GM23338 (cell line): Measurements from ENCODE around the gene ITGB7. TPM values are rescaled to one million over a fixed set of nuclear protein-coding genes. Genes with fewer than 3 reads are reported as not detected.

Experiments used
- ATAC-seq: fragments of 200-7000 bp; cut with Tn5 transposase; 3 replicates; pipeline ENCODE4 v1.9.1; 2020
- DNase-seq: peaks from one replicate; pipeline ENCODE4 v3.0.0-alpha.2; 2015; ENCODE audit warnings: low spot score
- H2AFZ ChIP-seq: fragments of 200-600 bp; sonication (generic); 2 replicates; pipeline ENCODE4 v1.8.0; 2016; ENCODE audit warnings: antibody characterized with exemption, mild to moderate bottlenecking, moderate library complexity
- H3F3A ChIP-seq: fragments of 200-600 bp; sonication (generic); replicated peaks from 2 replicates; pipeline ENCODE4 v1.8.0; 2017; ENCODE audit warnings: antibody characterized with exemption, mixed run types, low read depth
- H3K27ac ChIP-seq: fragments of 200-600 bp; sonication (generic); 2 replicates; pipeline ENCODE4 v1.6.1; 2016; ENCODE audit warnings: low read depth
- H3K27me3 ChIP-seq: fragments of 200-600 bp; sonication (generic); 2 replicates; pipeline ENCODE4 v1.8.0; 2016; ENCODE audit warnings: mild to moderate bottlenecking, mixed run types, moderate library complexity; ENCODE audit not compliant: insufficient read depth
- H3K36me3 ChIP-seq: fragments of 200-600 bp; sonication (generic); 2 replicates; pipeline ENCODE4 v1.8.0; 2016; ENCODE audit warnings: mild to moderate bottlenecking; ENCODE audit not compliant: insufficient read depth
- H3K4me1 ChIP-seq: fragments of 200-600 bp; sonication (generic); 2 replicates; pipeline ENCODE4 v1.8.0; 2016; ENCODE audit warnings: mild to moderate bottlenecking, moderate library complexity; ENCODE audit not compliant: insufficient read depth
- H3K4me2 ChIP-seq: fragments of 200-600 bp; sonication (generic); 2 replicates; pipeline ENCODE4 v1.7.1; 2017; ENCODE audit warnings: mixed run types
- H3K4me3 ChIP-seq: fragments of 200-600 bp; sonication (generic); 2 replicates; pipeline ENCODE4 v1.6.1; 2016; ENCODE audit warnings: mixed run types
- H3K79me2 ChIP-seq: fragments of 200-600 bp; sonication (generic); replicated peaks from 2 replicates; pipeline ENCODE4 v1.8.0; 2017; ENCODE audit warnings: mild to moderate bottlenecking; ENCODE audit not compliant: insufficient read depth
- H3K9me2 ChIP-seq: fragments of 200-600 bp; sonication (generic); 2 replicates; pipeline ENCODE4 v1.8.0; 2017; ENCODE audit not compliant: insufficient read depth
- H4K20me1 ChIP-seq: fragments of 200-600 bp; sonication (generic); replicated peaks from 2 replicates; pipeline ENCODE4 v1.8.0; 2017; ENCODE audit warnings: mild to moderate bottlenecking; ENCODE audit not compliant: insufficient read depth
- H3K27ac Mint-ChIP-seq: 2 replicates; pipeline ENCODE4 v1.8.0; 2020; ENCODE audit warnings: inconsistent platforms, mild to moderate bottlenecking, moderate library complexity, mixed read lengths
- H3K27me3 Mint-ChIP-seq: 3 replicates; pipeline ENCODE4 v1.8.0; 2022; ENCODE audit warnings: low read depth, mild to moderate bottlenecking, moderate library complexity, mixed read lengths, inconsistent platforms; ENCODE audit not compliant: insufficient read depth, poor library complexity
- H3K36me3 Mint-ChIP-seq: 3 replicates; pipeline ENCODE4 v1.8.0; 2021; ENCODE audit warnings: low read depth, mild to moderate bottlenecking, inconsistent platforms, moderate library complexity, mixed read lengths
- H3K4me1 Mint-ChIP-seq: 3 replicates; pipeline ENCODE4 v1.8.0; 2020; ENCODE audit warnings: mild to moderate bottlenecking, inconsistent platforms, mixed read lengths
- H3K4me3 Mint-ChIP-seq: 3 replicates; pipeline ENCODE4 v1.8.0; 2021; ENCODE audit warnings: moderate library complexity, mild to moderate bottlenecking, inconsistent platforms, mixed read lengths
- H3K9me3 Mint-ChIP-seq: 3 replicates; pipeline ENCODE4 v1.8.0; 2020; ENCODE audit warnings: moderate library complexity, mild to moderate bottlenecking, inconsistent platforms, mixed read lengths
- CREB1 ChIP-seq: fragments of 250-450 bp; sonication (Bioruptor Pico); IDR thresholded peaks from 2 replicates; pipeline ENCODE4 v1.5.0; 2020; ENCODE audit warnings: low read depth, mild to moderate bottlenecking, moderate library complexity
- EZH2 ChIP-seq: fragments of 200-600 bp; sonication (generic); IDR thresholded peaks from one replicate; pipeline ENCODE4 v1.8.0; 2017; ENCODE audit warnings: antibody characterized with exemption, mild to moderate bottlenecking, low read depth; ENCODE audit not compliant: unreplicated experiment
- EZH2phosphoT487 ChIP-seq: fragments of 200-600 bp; sonication (generic); IDR thresholded peaks from one replicate; pipeline ENCODE4 v1.8.1; 2018; ENCODE audit warnings: antibody characterized with exemption; ENCODE audit not compliant: unreplicated experiment
- JUNB ChIP-seq: IDR thresholded peaks from one replicate; pipeline ENCODE4 v1.6.1; 2016; ENCODE audit warnings: antibody characterized with exemption; ENCODE audit not compliant: unreplicated experiment
- NANOG ChIP-seq: IDR thresholded peaks from 2 replicates; pipeline ENCODE4 v1.6.1; 2016; ENCODE audit warnings: antibody characterized with exemption, borderline replicate concordance
- POLR2AphosphoS5 ChIP-seq: IDR thresholded peaks from 2 replicates; pipeline ENCODE4 v1.6.1; 2016; ENCODE audit warnings: antibody characterized with exemption, low read depth
- STAT1 ChIP-seq: IDR thresholded peaks from one replicate; pipeline ENCODE4 v1.6.1; 2016; ENCODE audit warnings: antibody characterized with exemption; ENCODE audit not compliant: unreplicated experiment
- ZNF114 ChIP-seq: fragments of 250-450 bp; sonication (Bioruptor Pico); IDR thresholded peaks from 2 replicates; pipeline ENCODE4 v1.5.0; 2020; ENCODE audit warnings: mild to moderate bottlenecking, moderate library complexity
- ZNF331 ChIP-seq: fragments of 250-450 bp; sonication (Bioruptor Pico); IDR thresholded peaks from 2 replicates; pipeline ENCODE4 v1.5.0; 2020; ENCODE audit warnings: low read depth, mild to moderate bottlenecking, moderate library complexity
- polyA plus RNA-seq: library from polyadenylated mRNA; unstranded; fragments of >200 nt; fragmentation: Nextera tagmentation; extraction: Ambion mirVana; gene quantifications from 2 replicates; pipeline ENCODE4 v1.2.1, GENCODE V29; 2016
- total RNA-seq: library from RNA; depleted of rRNA; stranded (reverse); fragments of >200 nt; shearing (Covaris generic); gene quantifications from 2 replicates; pipeline ENCODE4 v1.2.3, GENCODE V29; 2014
- TF ChIP-seq, protein P1 (sequence below): IDR thresholded peaks from 2 replicates; pipeline ENCODE4 v1.6.1; 2016; ENCODE audit warnings: antibody characterized with exemption
- TF ChIP-seq, protein P2 (sequence below): IDR thresholded peaks from one replicate; pipeline ENCODE4 v1.6.1; 2018; ENCODE audit warnings: antibody characterized with exemption; ENCODE audit not compliant: unreplicated experiment
- TF ChIP-seq, protein P3 (sequence below): fragments of 250-450 bp; sonication (Bioruptor Pico); IDR thresholded peaks from 2 replicates; pipeline ENCODE4 v1.5.0; 2020; ENCODE audit warnings: mild to moderate bottlenecking, moderate library complexity
- TF ChIP-seq, protein P4 (sequence below), 2 experiments: fragments of 200-600 bp in 1 of 2; sonication (generic) in 1 of 2; conservative IDR thresholded peaks; 2 replicates each; pipeline versions ENCODE4 v1.5.1 to v1.6.1; 2016 to 2017; ENCODE audit warnings: antibody characterized with exemption in 2 of 2, low read depth in 2 of 2, mild to moderate bottlenecking in 2 of 2, moderate library complexity in 1 of 2

The ITGB7 gene
- total and polyA plus RNA-seq, 2 experiments from 2014 or later = 0.32 TPM; not detected in 1

DNA sequence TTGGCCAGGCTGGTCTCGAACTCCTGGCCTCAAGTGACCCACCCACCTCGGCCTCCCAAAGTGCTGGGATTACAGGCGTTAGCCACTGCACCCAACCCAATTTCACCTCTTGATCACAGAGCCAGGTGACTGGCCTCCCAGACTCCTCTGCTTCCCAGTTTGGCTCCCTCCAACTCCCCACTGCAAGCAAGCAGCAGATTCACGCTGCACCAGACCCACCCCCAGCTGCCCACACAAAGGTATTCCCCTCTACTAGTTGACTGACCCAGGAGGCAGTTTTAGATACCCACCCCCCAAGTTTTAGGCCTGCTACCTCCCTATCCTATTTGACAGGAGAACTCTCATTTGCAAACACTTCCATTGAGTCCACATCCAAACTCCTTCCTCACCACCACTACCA is 19.8 kb upstream of the ITGB7 start:
- Mint-ChIP-seq H3K4me3 (no peak overlapping the region; the same call in 2 of the 3 replicates), H3K36me3 (peaks cover 5% of the 10 kb centered on the region), H3K9me3 (no peaks in the 10 kb centered on the region), H3K27ac (no peak overlapping the region), H3K4me1 (peaks cover 69% of the 10 kb centered on the region), H3K27me3 (peaks cover 34% of the 10 kb centered on the region)
- ATAC-seq (no peak), DNase-seq (no peak)
- Histone ChIP-seq H3K4me1 (peaks cover 69% of the 10 kb centered on the region), H3K4me2 (no peak overlapping the region), H3K9me2 (no peaks in the 10 kb centered on the region), H3K4me3 (no peak overlapping the region), H2AFZ (no peak overlapping the region), H3K36me3 (no peaks in the 10 kb centered on the region; the same call in 1 of the 2 replicates), H3K27me3 (peaks cover 4% of the 10 kb centered on the region; the same call in 1 of the 2 replicates), H3F3A (peaks cover 21% of the 10 kb centered on the region), H3K79me2 (peaks cover 4% of the 10 kb centered on the region; the same call in 1 of the 2 replicates), H3K27ac (no peak overlapping the region), H4K20me1 (no peaks in the 10 kb centered on the region)
- TF ChIP-seq ZNF114 (CRISPR knock-in tag) = no peak
- TF ChIP-seq ZNF331 (CRISPR knock-in tag) = no peak
- TF ChIP-seq, protein P1, sequence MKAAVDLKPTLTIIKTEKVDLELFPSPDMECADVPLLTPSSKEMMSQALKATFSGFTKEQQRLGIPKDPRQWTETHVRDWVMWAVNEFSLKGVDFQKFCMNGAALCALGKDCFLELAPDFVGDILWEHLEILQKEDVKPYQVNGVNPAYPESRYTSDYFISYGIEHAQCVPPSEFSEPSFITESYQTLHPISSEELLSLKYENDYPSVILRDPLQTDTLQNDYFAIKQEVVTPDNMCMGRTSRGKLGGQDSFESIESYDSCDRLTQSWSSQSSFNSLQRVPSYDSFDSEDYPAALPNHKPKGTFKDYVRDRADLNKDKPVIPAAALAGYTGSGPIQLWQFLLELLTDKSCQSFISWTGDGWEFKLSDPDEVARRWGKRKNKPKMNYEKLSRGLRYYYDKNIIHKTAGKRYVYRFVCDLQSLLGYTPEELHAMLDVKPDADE = no peak
- TF ChIP-seq, protein P2, sequence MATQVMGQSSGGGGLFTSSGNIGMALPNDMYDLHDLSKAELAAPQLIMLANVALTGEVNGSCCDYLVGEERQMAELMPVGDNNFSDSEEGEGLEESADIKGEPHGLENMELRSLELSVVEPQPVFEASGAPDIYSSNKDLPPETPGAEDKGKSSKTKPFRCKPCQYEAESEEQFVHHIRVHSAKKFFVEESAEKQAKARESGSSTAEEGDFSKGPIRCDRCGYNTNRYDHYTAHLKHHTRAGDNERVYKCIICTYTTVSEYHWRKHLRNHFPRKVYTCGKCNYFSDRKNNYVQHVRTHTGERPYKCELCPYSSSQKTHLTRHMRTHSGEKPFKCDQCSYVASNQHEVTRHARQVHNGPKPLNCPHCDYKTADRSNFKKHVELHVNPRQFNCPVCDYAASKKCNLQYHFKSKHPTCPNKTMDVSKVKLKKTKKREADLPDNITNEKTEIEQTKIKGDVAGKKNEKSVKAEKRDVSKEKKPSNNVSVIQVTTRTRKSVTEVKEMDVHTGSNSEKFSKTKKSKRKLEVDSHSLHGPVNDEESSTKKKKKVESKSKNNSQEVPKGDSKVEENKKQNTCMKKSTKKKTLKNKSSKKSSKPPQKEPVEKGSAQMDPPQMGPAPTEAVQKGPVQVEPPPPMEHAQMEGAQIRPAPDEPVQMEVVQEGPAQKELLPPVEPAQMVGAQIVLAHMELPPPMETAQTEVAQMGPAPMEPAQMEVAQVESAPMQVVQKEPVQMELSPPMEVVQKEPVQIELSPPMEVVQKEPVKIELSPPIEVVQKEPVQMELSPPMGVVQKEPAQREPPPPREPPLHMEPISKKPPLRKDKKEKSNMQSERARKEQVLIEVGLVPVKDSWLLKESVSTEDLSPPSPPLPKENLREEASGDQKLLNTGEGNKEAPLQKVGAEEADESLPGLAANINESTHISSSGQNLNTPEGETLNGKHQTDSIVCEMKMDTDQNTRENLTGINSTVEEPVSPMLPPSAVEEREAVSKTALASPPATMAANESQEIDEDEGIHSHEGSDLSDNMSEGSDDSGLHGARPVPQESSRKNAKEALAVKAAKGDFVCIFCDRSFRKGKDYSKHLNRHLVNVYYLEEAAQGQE = no peak
- TF ChIP-seq NANOG = no peak
- no peak for TF ChIP-seq EZH2phosphoT487
- no peak for TF ChIP-seq JUNB
- TF ChIP-seq, protein P3, sequence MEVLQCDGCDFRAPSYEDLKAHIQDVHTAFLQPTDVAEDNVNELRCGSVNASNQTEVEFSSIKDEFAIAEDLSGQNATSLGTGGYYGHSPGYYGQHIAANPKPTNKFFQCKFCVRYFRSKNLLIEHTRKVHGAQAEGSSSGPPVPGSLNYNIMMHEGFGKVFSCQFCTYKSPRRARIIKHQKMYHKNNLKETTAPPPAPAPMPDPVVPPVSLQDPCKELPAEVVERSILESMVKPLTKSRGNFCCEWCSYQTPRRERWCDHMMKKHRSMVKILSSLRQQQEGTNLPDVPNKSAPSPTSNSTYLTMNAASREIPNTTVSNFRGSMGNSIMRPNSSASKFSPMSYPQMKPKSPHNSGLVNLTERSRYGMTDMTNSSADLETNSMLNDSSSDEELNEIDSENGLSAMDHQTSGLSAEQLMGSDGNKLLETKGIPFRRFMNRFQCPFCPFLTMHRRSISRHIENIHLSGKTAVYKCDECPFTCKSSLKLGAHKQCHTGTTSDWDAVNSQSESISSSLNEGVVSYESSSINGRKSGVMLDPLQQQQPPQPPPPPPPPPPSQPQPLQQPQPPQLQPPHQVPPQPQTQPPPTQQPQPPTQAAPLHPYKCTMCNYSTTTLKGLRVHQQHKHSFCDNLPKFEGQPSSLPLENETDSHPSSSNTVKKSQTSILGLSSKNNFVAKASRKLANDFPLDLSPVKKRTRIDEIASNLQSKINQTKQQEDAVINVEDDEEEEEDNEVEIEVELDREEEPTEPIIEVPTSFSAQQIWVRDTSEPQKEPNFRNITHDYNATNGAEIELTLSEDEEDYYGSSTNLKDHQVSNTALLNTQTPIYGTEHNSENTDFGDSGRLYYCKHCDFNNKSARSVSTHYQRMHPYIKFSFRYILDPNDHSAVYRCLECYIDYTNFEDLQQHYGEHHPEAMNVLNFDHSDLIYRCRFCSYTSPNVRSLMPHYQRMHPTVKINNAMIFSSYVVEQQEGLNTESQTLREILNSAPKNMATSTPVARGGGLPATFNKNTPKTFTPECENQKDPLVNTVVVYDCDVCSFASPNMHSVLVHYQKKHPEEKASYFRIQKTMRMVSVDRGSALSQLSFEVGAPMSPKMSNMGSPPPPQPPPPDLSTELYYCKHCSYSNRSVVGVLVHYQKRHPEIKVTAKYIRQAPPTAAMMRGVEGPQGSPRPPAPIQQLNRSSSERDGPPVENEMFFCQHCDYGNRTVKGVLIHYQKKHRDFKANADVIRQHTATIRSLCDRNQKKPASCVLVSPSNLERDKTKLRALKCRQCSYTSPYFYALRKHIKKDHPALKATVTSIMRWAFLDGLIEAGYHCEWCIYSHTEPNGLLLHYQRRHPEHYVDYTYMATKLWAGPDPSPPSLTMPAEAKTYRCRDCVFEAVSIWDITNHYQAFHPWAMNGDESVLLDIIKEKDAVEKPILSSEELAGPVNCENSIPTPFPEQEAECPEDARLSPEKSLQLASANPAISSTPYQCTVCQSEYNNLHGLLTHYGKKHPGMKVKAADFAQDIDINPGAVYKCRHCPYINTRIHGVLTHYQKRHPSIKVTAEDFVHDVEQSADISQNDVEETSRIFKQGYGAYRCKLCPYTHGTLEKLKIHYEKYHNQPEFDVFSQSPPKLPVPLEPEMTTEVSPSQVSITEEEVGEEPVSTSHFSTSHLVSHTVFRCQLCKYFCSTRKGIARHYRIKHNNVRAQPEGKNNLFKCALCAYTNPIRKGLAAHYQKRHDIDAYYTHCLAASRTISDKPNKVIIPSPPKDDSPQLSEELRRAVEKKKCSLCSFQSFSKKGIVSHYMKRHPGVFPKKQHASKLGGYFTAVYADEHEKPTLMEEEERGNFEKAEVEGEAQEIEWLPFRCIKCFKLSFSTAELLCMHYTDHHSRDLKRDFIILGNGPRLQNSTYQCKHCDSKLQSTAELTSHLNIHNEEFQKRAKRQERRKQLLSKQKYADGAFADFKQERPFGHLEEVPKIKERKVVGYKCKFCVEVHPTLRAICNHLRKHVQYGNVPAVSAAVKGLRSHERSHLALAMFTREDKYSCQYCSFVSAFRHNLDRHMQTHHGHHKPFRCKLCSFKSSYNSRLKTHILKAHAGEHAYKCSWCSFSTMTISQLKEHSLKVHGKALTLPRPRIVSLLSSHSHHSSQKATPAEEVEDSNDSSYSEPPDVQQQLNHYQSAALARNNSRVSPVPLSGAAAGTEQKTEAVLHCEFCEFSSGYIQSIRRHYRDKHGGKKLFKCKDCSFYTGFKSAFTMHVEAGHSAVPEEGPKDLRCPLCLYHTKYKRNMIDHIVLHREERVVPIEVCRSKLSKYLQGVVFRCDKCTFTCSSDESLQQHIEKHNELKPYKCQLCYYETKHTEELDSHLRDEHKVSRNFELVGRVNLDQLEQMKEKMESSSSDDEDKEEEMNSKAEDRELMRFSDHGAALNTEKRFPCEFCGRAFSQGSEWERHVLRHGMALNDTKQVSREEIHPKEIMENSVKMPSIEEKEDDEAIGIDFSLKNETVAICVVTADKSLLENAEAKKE (CRISPR knock-in tag) = no peak
- TF ChIP-seq EZH2 = no peak
- no peak for TF ChIP-seq STAT1
- TF ChIP-seq, protein P4, sequence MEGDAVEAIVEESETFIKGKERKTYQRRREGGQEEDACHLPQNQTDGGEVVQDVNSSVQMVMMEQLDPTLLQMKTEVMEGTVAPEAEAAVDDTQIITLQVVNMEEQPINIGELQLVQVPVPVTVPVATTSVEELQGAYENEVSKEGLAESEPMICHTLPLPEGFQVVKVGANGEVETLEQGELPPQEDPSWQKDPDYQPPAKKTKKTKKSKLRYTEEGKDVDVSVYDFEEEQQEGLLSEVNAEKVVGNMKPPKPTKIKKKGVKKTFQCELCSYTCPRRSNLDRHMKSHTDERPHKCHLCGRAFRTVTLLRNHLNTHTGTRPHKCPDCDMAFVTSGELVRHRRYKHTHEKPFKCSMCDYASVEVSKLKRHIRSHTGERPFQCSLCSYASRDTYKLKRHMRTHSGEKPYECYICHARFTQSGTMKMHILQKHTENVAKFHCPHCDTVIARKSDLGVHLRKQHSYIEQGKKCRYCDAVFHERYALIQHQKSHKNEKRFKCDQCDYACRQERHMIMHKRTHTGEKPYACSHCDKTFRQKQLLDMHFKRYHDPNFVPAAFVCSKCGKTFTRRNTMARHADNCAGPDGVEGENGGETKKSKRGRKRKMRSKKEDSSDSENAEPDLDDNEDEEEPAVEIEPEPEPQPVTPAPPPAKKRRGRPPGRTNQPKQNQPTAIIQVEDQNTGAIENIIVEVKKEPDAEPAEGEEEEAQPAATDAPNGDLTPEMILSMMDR (conservative IDR thresholded peaks at IDR 0.05; ENCODE audit: low read depth in 2 of 2) = no peak
- no peak for TF ChIP-seq POLR2AphosphoS5
- TF ChIP-seq CREB1 (CRISPR knock-in tag) = no peak
